OCI-LY1 (cell line): ENCODE data around the gene TMC2.

ENCODE experiments used
- H2AFZ ChIP-seq: fragments of 200-600 bp; sonication (generic), shearing (Covaris generic); 2 replicates; pipeline ENCODE4 v1.6.0; 2014; ENCODE audit warnings: antibody characterized with exemption, mild to moderate bottlenecking, low read length
- H3F3A ChIP-seq: fragments of 200-600 bp; sonication (generic), shearing (Covaris generic); 2 replicates; pipeline ENCODE4 v1.6.0; 2014; ENCODE audit warnings: mild to moderate bottlenecking, antibody characterized with exemption, low read length, moderate library complexity; ENCODE audit not compliant: insufficient read depth
- H3K27ac ChIP-seq: fragments of 200-600 bp; sonication (generic); 2 replicates; pipeline ENCODE4 v1.5.1; 2014; ENCODE audit warnings: low read length, mixed run types, mild to moderate bottlenecking, low read depth; ENCODE audit not compliant: poor library complexity, severe bottlenecking
- H3K27me3 ChIP-seq: fragments of 200-600 bp; sonication (generic); 2 replicates; pipeline ENCODE4 v1.6.0; 2014; ENCODE audit warnings: antibody characterized with exemption, mild to moderate bottlenecking, low read length, moderate library complexity; ENCODE audit not compliant: insufficient read depth
- H3K36me3 ChIP-seq: fragments of 200-600 bp; sonication (generic); 2 replicates; pipeline ENCODE4 v1.6.1; 2014; ENCODE audit warnings: mild to moderate bottlenecking, antibody characterized with exemption, low read length, moderate library complexity, mixed read lengths; ENCODE audit not compliant: insufficient read depth
- H3K4me1 ChIP-seq: fragments of 200-600 bp; sonication (generic); 2 replicates; pipeline ENCODE4 v1.5.1; 2014; ENCODE audit warnings: mild to moderate bottlenecking, low read length, moderate library complexity; ENCODE audit not compliant: insufficient read depth, severe bottlenecking
- H3K4me2 ChIP-seq: fragments of 200-600 bp; sonication (generic), shearing (Covaris generic); 2 replicates; pipeline ENCODE4 v1.6.1; 2014; ENCODE audit warnings: low read length
- H3K4me3 ChIP-seq: fragments of 200-600 bp; sonication (generic); 2 replicates; pipeline ENCODE4 v1.5.1; 2014; ENCODE audit warnings: low read length, low read depth, mild to moderate bottlenecking, mixed read lengths; ENCODE audit not compliant: poor library complexity, severe bottlenecking
- H3K79me2 ChIP-seq: fragments of 200-600 bp; shearing (Covaris generic); 2 replicates; pipeline ENCODE4 v1.6.1; 2016; ENCODE audit warnings: mixed run types, low read length, mixed read lengths; ENCODE audit not compliant: insufficient read depth
- H3K9ac ChIP-seq: fragments of 200-600 bp; sonication (generic), shearing (Covaris generic); 2 replicates; pipeline ENCODE4 v1.6.1; 2014; ENCODE audit warnings: mild to moderate bottlenecking, low read length, mixed read lengths
- H3K9me2 ChIP-seq: fragments of 200-600 bp; sonication (generic), shearing (Covaris generic); 2 replicates; pipeline ENCODE4 v1.6.1; 2014; ENCODE audit warnings: low read depth, mild to moderate bottlenecking, low read length, mixed read lengths
- H3K9me3 ChIP-seq: fragments of 200-600 bp; shearing (Covaris generic); 2 replicates; pipeline ENCODE4 v1.6.1; 2014; ENCODE audit warnings: low read length, mixed read lengths
- H4K20me1 ChIP-seq: fragments of 200-600 bp; sonication (generic), shearing (Covaris generic); 2 replicates; pipeline ENCODE4 v1.6.0; 2016; ENCODE audit warnings: mild to moderate bottlenecking, low read length; ENCODE audit not compliant: insufficient read depth
- EZH2 ChIP-seq: fragments of 200-600 bp; sonication (generic), shearing (Covaris generic); IDR thresholded peaks from 2 replicates; pipeline ENCODE4 v1.8.0; 2017; ENCODE audit warnings: borderline replicate concordance, mixed run types, mild to moderate bottlenecking, antibody characterized with exemption, low read length, moderate library complexity, mixed read lengths
- TF ChIP-seq, protein P1 (sequence below): fragments of 200-600 bp; sonication (generic), shearing (Covaris generic); IDR thresholded peaks from 2 replicates; pipeline ENCODE4 v1.5.1; 2017; ENCODE audit warnings: mild to moderate bottlenecking, antibody characterized with exemption, low read length, moderate library complexity, mixed read lengths

TMC2 gene

DNA sequence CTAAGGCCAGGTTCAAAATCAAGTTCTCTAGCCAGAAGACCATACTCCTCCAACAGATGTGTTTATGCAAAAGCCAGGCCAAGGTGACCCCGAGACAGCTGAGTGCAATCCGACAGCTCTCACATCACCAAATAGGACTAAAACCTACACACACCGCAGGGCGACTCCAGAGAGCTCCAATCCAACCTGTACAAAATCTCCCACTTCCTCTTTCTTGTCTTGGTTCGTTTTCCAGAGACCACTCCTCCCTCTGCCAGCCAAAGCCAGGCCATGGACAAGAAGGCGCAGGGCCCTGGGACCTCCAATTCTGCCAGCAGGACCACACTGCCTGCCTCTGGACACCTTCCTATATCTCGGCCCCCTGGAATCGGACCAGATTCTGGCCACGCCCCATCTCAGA lies 104.5 kb downstream of the TMC2 start:
- Histone ChIP-seq H2AFZ (no peak overlapping the region), H3K9ac (no peak overlapping the region), H3K4me2 (no peak overlapping the region), H3K9me2 (no peaks in the 10 kb centered on the region), H3K27ac (no peak overlapping the region), H3K4me1 (no peaks in the 10 kb centered on the region), H3K4me3 (no peak overlapping the region), H3F3A (no peaks in the 10 kb centered on the region), H4K20me1 (no peaks in the 10 kb centered on the region), H3K27me3 (no peaks in the 10 kb centered on the region), H3K79me2 (no peaks in the 10 kb centered on the region), H3K36me3 (no peaks in the 10 kb centered on the region), H3K9me3 (no peaks in the 10 kb centered on the region)
- TF ChIP-seq EZH2 = no peak

DNA sequence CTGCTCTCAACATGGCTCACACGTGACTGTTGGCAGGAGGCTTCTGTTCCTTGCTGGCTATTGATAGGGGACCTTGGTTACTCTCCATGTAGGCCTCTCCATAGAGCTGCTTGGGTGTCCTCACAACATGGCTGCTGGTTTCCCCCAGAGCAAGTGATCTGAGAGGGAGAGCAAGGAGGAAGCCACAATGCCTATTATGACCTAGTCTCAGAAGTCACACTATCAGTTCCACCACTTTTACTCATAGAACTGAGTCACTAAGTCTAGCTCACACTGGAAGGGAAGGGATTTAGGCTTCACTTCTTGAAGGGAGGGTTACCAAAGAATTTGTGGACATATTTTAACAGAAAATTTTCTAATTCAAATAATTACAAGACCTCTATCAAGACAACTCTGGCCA lies 107.3 kb downstream of the TMC2 start:
- Histone ChIP-seq H3K27ac (no peak overlapping the region), H3K4me3 (no peak overlapping the region), H3K9me3 (no peaks in the 10 kb centered on the region), H3K4me2 (no peak overlapping the region), H3K36me3 (no peaks in the 10 kb centered on the region), H3F3A (no peaks in the 10 kb centered on the region), H3K9me2 (no peaks in the 10 kb centered on the region), H3K9ac (no peak overlapping the region), H2AFZ (no peak overlapping the region), H4K20me1 (no peaks in the 10 kb centered on the region), H3K79me2 (no peaks in the 10 kb centered on the region), H3K27me3 (no peaks in the 10 kb centered on the region), H3K4me1 (no peaks in the 10 kb centered on the region)
- TF ChIP-seq EZH2 = no peak
- TF ChIP-seq, protein P1, sequence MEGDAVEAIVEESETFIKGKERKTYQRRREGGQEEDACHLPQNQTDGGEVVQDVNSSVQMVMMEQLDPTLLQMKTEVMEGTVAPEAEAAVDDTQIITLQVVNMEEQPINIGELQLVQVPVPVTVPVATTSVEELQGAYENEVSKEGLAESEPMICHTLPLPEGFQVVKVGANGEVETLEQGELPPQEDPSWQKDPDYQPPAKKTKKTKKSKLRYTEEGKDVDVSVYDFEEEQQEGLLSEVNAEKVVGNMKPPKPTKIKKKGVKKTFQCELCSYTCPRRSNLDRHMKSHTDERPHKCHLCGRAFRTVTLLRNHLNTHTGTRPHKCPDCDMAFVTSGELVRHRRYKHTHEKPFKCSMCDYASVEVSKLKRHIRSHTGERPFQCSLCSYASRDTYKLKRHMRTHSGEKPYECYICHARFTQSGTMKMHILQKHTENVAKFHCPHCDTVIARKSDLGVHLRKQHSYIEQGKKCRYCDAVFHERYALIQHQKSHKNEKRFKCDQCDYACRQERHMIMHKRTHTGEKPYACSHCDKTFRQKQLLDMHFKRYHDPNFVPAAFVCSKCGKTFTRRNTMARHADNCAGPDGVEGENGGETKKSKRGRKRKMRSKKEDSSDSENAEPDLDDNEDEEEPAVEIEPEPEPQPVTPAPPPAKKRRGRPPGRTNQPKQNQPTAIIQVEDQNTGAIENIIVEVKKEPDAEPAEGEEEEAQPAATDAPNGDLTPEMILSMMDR = no peak

DNA sequence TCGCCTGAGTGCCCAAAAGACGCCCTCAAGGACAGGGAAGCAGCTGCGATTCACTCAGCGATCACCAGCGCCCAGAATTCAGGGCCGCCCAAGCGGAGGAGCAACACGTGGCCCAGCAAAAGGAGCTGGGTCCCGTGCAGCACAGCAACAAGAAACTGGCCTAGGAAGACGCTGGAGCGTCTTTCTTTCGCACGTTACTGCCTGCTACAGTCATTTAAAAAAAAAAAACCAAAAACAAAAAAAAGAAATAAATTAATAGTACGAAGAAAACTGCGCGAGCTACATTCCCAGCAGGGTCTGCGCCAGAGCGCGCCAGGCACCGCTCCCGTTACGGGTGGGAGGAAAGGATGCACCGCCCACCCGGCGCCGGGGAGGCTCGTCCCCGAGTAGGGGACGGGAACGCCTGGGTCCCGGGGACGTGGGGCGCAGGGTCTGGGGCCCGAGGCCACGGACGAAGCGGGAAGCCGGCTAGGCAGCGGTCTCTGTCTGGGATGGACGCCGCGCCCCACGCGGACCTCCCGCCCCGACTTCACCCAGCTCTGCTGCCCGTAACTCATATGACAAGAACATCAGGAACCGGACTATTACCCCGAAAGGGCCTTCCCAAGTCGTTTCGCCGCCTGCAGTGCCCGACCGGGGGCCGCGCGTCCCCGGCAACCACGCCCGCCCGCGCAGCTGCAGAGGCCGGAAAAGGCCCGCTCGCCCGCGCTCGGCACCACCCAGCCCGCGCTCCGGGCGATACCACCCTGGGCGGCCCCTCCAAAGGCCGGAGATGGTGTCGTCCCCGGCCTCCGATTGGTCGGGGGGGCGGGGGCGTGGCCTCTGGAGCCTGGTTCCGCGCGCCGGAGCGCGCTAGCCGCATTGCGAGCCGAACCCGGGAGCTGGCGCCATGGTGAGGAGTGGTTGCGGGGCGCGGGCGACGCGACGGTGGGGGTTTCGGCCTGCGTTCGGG lies 115.7 kb downstream of the TMC2 start, which contains the start of gene NOP56:
TSS of gene NOP56 (plus strand) at position 861 of the 952 bp plus-strand sequence. CDS start at position 890, 29 bp downstream.
- Histone ChIP-seq H3K9me2 (no peaks in the 10 kb centered on the region), H3K9me3 (no peaks in the 10 kb centered on the region), H4K20me1 (0 out of 2 replicates have a peak, but pooled peaks cover 2% of the 10 kb centered on the region), H3K9ac (peak within 1 kb of the TSS; percentile 89), H3K36me3 (peaks cover 42% of the 10 kb centered on the region), H3K4me3 (peak within 1 kb of the TSS; percentile 100), H3K4me2 (peak within 1 kb of the TSS; percentile 97), H3K27ac (peak within 1 kb of the TSS; percentile 81), H2AFZ (peak within 1 kb of the TSS; percentile 66; the same call in 1 of the 2 replicates), H3K4me1 (peaks cover 34% of the 10 kb centered on the region), H3F3A (no peaks in the 10 kb centered on the region; the same call in 1 of the 2 replicates), H3K27me3 (no peaks in the 10 kb centered on the region), H3K79me2 (peaks cover 25% of the 10 kb centered on the region)
- no peak for TF ChIP-seq EZH2
- TF ChIP-seq, protein P1 = no peak
